IMR-90 (cell line): ENCODE measurements around the gene USP43. TPM values are rescaled to one million over a fixed set of nuclear protein-coding genes. Genes with fewer than 3 reads are reported as not detected.

ENCODE experiments used
- ATAC-seq: fragments of 200-7000 bp; cut with Tn5 transposase; 2 replicates; pipeline ENCODE4 v1.9.1; 2020; ENCODE audit warnings: low read depth, mild to moderate bottlenecking, moderate library complexity
- BruUV-seq: library from RNA; stranded (reverse); fragments of 400-500 nt; replicated peaks from 2 replicates; lab custom pipeline; 2021; lab: Mats Ljungman, UMichigan
- CTCF ChIA-PET: fragments of 300-600 bp; formaldehyde crosslinking; extraction: SDS; loops from one replicate; lab custom pipeline; 2021; ENCODE audit warnings: antibody characterized with exemption; lab: Yijun Ruan, JAX
- POLR2A ChIA-PET: fragments of 300-600 bp; sonication (Branson Sonifier 250); formaldehyde crosslinking; loops from one replicate; lab custom pipeline; 2022; ENCODE audit warnings: antibody characterized with exemption; ENCODE audit not compliant: unreplicated experiment; lab: Charles Lee
- DNase-seq: peaks from one replicate; pipeline ENCODE4 v3.0.0; 2013
- H2AFZ ChIP-seq: replicated peaks from 2 replicates; pipeline ENCODE3; 2013; ENCODE audit warnings: low read length, mild to moderate bottlenecking; ENCODE audit not compliant: poor library complexity
- H2AK5ac ChIP-seq: 2 replicates; pipeline ENCODE4 v1.6.1; 2013; ENCODE audit warnings: low read depth, low read length, inconsistent platforms
- H2AK9ac ChIP-seq: replicated peaks from 2 replicates; pipeline ENCODE3; 2013; ENCODE audit warnings: mild to moderate bottlenecking, low read depth, low read length, moderate library complexity; ENCODE audit not compliant: poor library complexity
- H2BK120ac ChIP-seq: 2 replicates; pipeline ENCODE4 v1.6.1; 2013; ENCODE audit warnings: low read depth, low read length, inconsistent platforms
- H2BK15ac ChIP-seq: 3 replicates; pipeline ENCODE4 v1.6.1; 2013; ENCODE audit warnings: low read depth, low read length, inconsistent platforms
- H2BK20ac ChIP-seq: 2 replicates; pipeline ENCODE4 v1.6.1; 2013; ENCODE audit warnings: low read depth, mild to moderate bottlenecking, inconsistent platforms, low read length, moderate library complexity
- H2BK5ac ChIP-seq: 2 replicates; pipeline ENCODE4 v1.6.1; 2013; ENCODE audit warnings: mild to moderate bottlenecking, low read depth, low read length, inconsistent platforms; ENCODE audit not compliant: poor library complexity, severe bottlenecking
- H3K14ac ChIP-seq: replicated peaks from 2 replicates; pipeline ENCODE4 v1.6.1; 2013; ENCODE audit warnings: low read depth, low read length, inconsistent platforms
- H3K18ac ChIP-seq: 2 replicates; pipeline ENCODE4 v1.6.1; 2013; ENCODE audit warnings: low read depth, low read length, control low read depth
- H3K23ac ChIP-seq: 2 replicates; pipeline ENCODE4 v1.6.1; 2013; ENCODE audit warnings: low read depth, low read length, inconsistent platforms
- H3K27ac ChIP-seq: 2 replicates; pipeline ENCODE4 v1.5.1; 2013; ENCODE audit warnings: mild to moderate bottlenecking, control low read depth, low read length; ENCODE audit not compliant: insufficient read depth
- H3K27me3 ChIP-seq: 2 replicates; pipeline ENCODE4 v1.6.1; 2013; ENCODE audit warnings: low read length; ENCODE audit not compliant: control insufficient read depth, insufficient read depth
- H3K36me3 ChIP-seq: 2 replicates; pipeline ENCODE4 v1.6.1; 2013; ENCODE audit warnings: low read length, mixed read lengths; ENCODE audit not compliant: control insufficient read depth, insufficient read depth
- H3K4ac ChIP-seq: 2 replicates; pipeline ENCODE4 v1.6.1; 2013; ENCODE audit warnings: low read depth, low read length, inconsistent platforms
- H3K4me1 ChIP-seq: 2 replicates; pipeline ENCODE4 v1.6.1; 2013; ENCODE audit warnings: low read length, mixed read lengths; ENCODE audit not compliant: control insufficient read depth, insufficient read depth
- H3K4me2 ChIP-seq: 2 replicates; pipeline ENCODE4 v1.6.1; 2013; ENCODE audit warnings: low read depth, mild to moderate bottlenecking, control low read depth, low read length, moderate library complexity
- H3K4me3 ChIP-seq: 2 replicates; pipeline ENCODE4 v1.5.1; 2013; ENCODE audit warnings: low read depth, mild to moderate bottlenecking, control low read depth, low read length, moderate library complexity; ENCODE audit not compliant: insufficient read depth
- H3K56ac ChIP-seq: 2 replicates; pipeline ENCODE4 v1.6.1; 2013; ENCODE audit warnings: low read length, inconsistent platforms; ENCODE audit not compliant: insufficient read depth; ENCODE audit errors: extremely low read depth
- H3K79me1 ChIP-seq, 2 experiments: 2 replicates each; pipeline ENCODE4 v1.6.1; 2013; ENCODE audit warnings: low read length in 2 of 2, inconsistent platforms in 1 of 2, low read depth in 1 of 2
- H3K9ac ChIP-seq: 2 replicates; pipeline ENCODE4 v1.6.1; 2013; ENCODE audit warnings: low read depth, low read length, control low read depth
- H3K9me1 ChIP-seq: 2 replicates; pipeline ENCODE4 v1.6.1; 2013; ENCODE audit warnings: low read length, inconsistent platforms; ENCODE audit not compliant: insufficient read depth
- H3K9me3 ChIP-seq: 2 replicates; pipeline ENCODE4 v1.6.1; 2013; ENCODE audit warnings: low read length; ENCODE audit not compliant: control insufficient read depth, insufficient read depth
- H4K20me1 ChIP-seq: 2 replicates; pipeline ENCODE4 v1.6.1; 2013; ENCODE audit warnings: low read length, inconsistent platforms; ENCODE audit not compliant: insufficient read depth
- H4K5ac ChIP-seq: 2 replicates; pipeline ENCODE4 v1.6.1; 2013; ENCODE audit warnings: mild to moderate bottlenecking, low read depth, low read length, control low read depth
- H4K8ac ChIP-seq, 2 experiments: 2 replicates each; pipeline ENCODE4 v1.6.1; 2013; ENCODE audit warnings: low read depth in 2 of 2, low read length in 2 of 2, control low read depth in 1 of 2, inconsistent platforms in 1 of 2
- H4K91ac ChIP-seq: 2 replicates; pipeline ENCODE4 v1.6.1; 2013; ENCODE audit warnings: low read depth, low read length, inconsistent platforms; ENCODE audit not compliant: insufficient read depth
- BHLHE40 ChIP-seq: fragments of 150-350 bp; IDR thresholded peaks from 2 replicates; pipeline ENCODE4 v1.6.1; 2016; ENCODE audit warnings: mild to moderate bottlenecking, low read depth, low read length
- CEBPB ChIP-seq: IDR thresholded peaks from 2 replicates; pipeline ENCODE4 v1.6.1; 2012; ENCODE audit warnings: low read depth, low read length, improper control_type of control experiment
- CHD1 ChIP-seq: IDR thresholded peaks from 2 replicates; pipeline ENCODE4 v1.6.1; 2012; ENCODE audit warnings: low read depth, low read length, improper control_type of control experiment
- CTCF ChIP-seq: conservative IDR thresholded peaks from 2 replicates; pipeline ENCODE4 v1.5.1; 2012; ENCODE audit warnings: mild to moderate bottlenecking, low read depth, low read length, improper control_type of control experiment
- FOS ChIP-seq: fragments of 150-350 bp; IDR thresholded peaks from 2 replicates; pipeline ENCODE4 v1.6.1; 2016; ENCODE audit warnings: low read depth, low read length
- MAZ ChIP-seq: IDR thresholded peaks from 2 replicates; pipeline ENCODE4 v1.6.1; 2012; ENCODE audit warnings: low read depth, mild to moderate bottlenecking, low read length, improper control_type of control experiment, moderate library complexity, borderline replicate concordance
- NFE2L2 ChIP-seq: fragments of 150-350 bp; IDR thresholded peaks from 2 replicates; pipeline ENCODE4 v1.6.1; 2016; ENCODE audit warnings: low read depth, mild to moderate bottlenecking, low read length
- POLR2A ChIP-seq: IDR thresholded peaks from 2 replicates; pipeline ENCODE4 v1.6.1; 2012; ENCODE audit warnings: mild to moderate bottlenecking, low read depth, low read length
- RAD21 ChIP-seq: IDR thresholded peaks from 2 replicates; pipeline ENCODE4 v1.6.1; 2012; ENCODE audit warnings: low read length, improper control_type of control experiment
- RCOR1 ChIP-seq: IDR thresholded peaks from 2 replicates; pipeline ENCODE4 v1.6.1; 2012; ENCODE audit warnings: mild to moderate bottlenecking, low read length, improper control_type of control experiment; ENCODE audit not compliant: insufficient replicate concordance
- RFX5 ChIP-seq: IDR thresholded peaks from 2 replicates; pipeline ENCODE4 v1.8.0; 2012; ENCODE audit warnings: low read depth, mild to moderate bottlenecking, low read length, moderate library complexity
- WGBS, 2 experiments: methylation state at CpG; one replicate each; pipeline versions ENCODE4 v1.1.5 to v1.1.7; 2013; ENCODE audit warnings: missing lambda C conversion rate in 2 of 2; ENCODE audit not compliant: insufficient read length in 1 of 2; ENCODE audit errors: extremely low coverage in 2 of 2; 5-methylcytosine and 5-hydroxymethylcytosine counted together
- dilution Hi-C: fragments of 300-500 bp; cut with HindIII; formaldehyde crosslinking; loops from one replicate; pipeline ENCODE4 v1.14.3; 2018; ENCODE audit warnings: low sequenced_read_pairs; ENCODE audit not compliant: unreplicated experiment
- in situ Hi-C: fragments of 300-500 bp; cut with MboI; formaldehyde crosslinking; loops from 3 replicates; pipeline ENCODE4 v1.14.3; 2019; ENCODE audit warnings: low sequenced_read_pairs, inconsistent platforms, mixed read lengths
- intact Hi-C: fragments of 100-400 bp; cut with micrococcal nuclease; formaldehyde crosslinking; loops from 2 replicates; pipeline ENCODE4 v1.10.0; 2022
- polyA plus RNA-seq, 3 experiments: library from polyadenylated mRNA; depleted of rRNA; stranded (reverse); fragments of >200 nt; gene quantifications; 2 replicates each; pipeline ENCODE4 v1.2.3, GENCODE V29; 2012; ENCODE audit warnings: low replicate concordance in 1 of 3
- total RNA-seq: library from RNA; depleted of rRNA; stranded (reverse); fragments of >200 nt; gene quantifications from 2 replicates; pipeline ENCODE4 v1.2.3, GENCODE V29; 2012

The USP43 gene
- total and polyA plus RNA-seq, 2 of the 4 experiments (the other 2 are of a cell fraction): not detected

- no peak overlapping the region for H3K23ac ChIP-seq
- H2AK9ac ChIP-seq: no peak overlapping the region
- no peak overlapping the region for H3K56ac ChIP-seq
- H3K79me1 ChIP-seq: no peaks in the 10 kb centered on the region
- no peak overlapping the region for H2BK20ac ChIP-seq
- no peak overlapping the region for H2AK5ac ChIP-seq
- H4K8ac ChIP-seq: no peak overlapping the region
- H3K27me3 ChIP-seq: peaks cover 3% of the 10 kb centered on the region; the same call in 1 of the 2 replicates
- no peak overlapping the region for H3K18ac ChIP-seq
- intact Hi-C loops: no loop called here
- WGBS, 2 experiments: 50% methylated on average over 1 of the region's 12 CpGs; no CpG with 5 or more reads in 1 of the 2 experiments
- POLR2A ChIA-PET: no interaction called here
- no peak overlapping the region for H3K4ac ChIP-seq
- no peaks in the 10 kb centered on the region for H4K20me1 ChIP-seq
- no peak overlapping the region for H3K4me3 ChIP-seq
- H3K4me2 ChIP-seq: no peak overlapping the region
- TF ChIP-seq MAZ (no peak), CTCF (no peak), RAD21 (no peak), CHD1 (no peak), FOS (no peak), RFX5 (no peak), CEBPB (no peak), RCOR1 (no peak), BHLHE40 (no peak), POLR2A (no peak), NFE2L2 (no peak)
- H2BK5ac ChIP-seq: no peak overlapping the region
- dilution Hi-C loops: no loop called here
- H3K27ac ChIP-seq: no peak overlapping the region
- H2BK120ac ChIP-seq: no peak overlapping the region
- no peak overlapping the region for H2BK15ac ChIP-seq
- in situ Hi-C loops: loop anchor here (10.0 to 25.0 kb wide), 2 partner anchors 56 to 884 kb away; no protein-coding TSS in a partner anchor
- H3K4me1 ChIP-seq: no peaks in the 10 kb centered on the region
- BruUV-seq: no TSS peak
- ATAC-seq (no peak), DNase-seq (no peak)
- H4K91ac ChIP-seq: no peak overlapping the region
- no peaks in the 10 kb centered on the region for H3K9me3 ChIP-seq
- H2AFZ ChIP-seq: no peak overlapping the region
- H3K9me1 ChIP-seq: no peaks in the 10 kb centered on the region
- H3K9ac ChIP-seq: no peak overlapping the region
- no peak overlapping the region for H3K14ac ChIP-seq
- CTCF ChIA-PET: interaction anchor here (0.7 to 0.9 kb wide), 4 partner anchors 180 to 240 kb away, joined by 3 to 6 read pairs (median 5); no protein-coding TSS in a partner anchor
- no peaks in the 10 kb centered on the region for H3K36me3 ChIP-seq
- H4K5ac ChIP-seq: no peak overlapping the region
These were observed 83.2 kb downstream of the USP43 start for GRCh38 chr17:9728564-9728963.
